ENCODE data around the gene CDR2. TPM values are rescaled to one million over a fixed set of nuclear protein-coding genes. Genes with fewer than 3 reads are reported as not detected.

Gene CDR2
- polyA plus RNA-seq, 1 donor (not counting 4 experiments of a cell fraction or from before 2014, with no cell fraction given), result 37.1 TPM

DNA sequence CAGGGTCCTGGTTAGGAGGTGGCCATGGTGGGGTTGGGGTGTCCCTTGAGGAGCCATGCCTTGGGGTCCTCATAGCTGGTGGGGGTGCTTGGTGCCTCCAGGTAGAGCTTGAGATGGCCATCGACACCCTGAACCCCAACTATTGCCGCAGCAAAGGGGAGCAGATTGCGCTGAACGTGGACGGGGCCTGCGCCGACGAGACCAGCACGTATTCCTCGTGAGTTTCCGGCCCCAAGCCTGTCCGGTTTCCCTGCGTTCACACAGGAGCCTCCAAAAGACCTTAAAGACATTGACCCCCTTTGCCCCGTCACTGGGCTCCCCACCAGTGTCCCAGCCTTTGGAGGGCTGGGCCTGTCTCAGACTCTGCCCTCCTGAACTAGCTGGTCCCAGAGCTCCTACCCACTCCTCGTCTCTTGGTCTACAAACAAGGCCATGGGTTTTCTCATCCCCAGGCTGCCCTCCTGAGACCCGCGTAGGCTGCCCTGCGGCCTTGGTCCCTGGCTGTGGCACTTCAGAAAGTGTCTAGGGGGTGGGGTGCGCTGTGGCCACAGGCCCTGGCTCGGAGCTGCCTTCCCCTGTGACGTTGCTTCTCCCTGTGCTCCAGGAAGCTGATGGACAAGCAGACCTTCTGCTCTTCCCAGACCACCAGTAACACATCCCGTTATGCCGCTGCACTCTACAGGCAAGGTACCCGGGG lies 65.4 kb downstream of the CDR2 start:
- TF ChIP-seq, protein P1, sequence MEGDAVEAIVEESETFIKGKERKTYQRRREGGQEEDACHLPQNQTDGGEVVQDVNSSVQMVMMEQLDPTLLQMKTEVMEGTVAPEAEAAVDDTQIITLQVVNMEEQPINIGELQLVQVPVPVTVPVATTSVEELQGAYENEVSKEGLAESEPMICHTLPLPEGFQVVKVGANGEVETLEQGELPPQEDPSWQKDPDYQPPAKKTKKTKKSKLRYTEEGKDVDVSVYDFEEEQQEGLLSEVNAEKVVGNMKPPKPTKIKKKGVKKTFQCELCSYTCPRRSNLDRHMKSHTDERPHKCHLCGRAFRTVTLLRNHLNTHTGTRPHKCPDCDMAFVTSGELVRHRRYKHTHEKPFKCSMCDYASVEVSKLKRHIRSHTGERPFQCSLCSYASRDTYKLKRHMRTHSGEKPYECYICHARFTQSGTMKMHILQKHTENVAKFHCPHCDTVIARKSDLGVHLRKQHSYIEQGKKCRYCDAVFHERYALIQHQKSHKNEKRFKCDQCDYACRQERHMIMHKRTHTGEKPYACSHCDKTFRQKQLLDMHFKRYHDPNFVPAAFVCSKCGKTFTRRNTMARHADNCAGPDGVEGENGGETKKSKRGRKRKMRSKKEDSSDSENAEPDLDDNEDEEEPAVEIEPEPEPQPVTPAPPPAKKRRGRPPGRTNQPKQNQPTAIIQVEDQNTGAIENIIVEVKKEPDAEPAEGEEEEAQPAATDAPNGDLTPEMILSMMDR (optimal IDR thresholded peaks at IDR 0.05 in 1 of 3, IDR thresholded peaks at IDR 0.05 in 1 of 3, conservative IDR thresholded peaks at IDR 0.05 in 1 of 3; ENCODE audit: extremely low read depth in 1 of 3, insufficient read depth in 2 of 3, low read length in 3 of 3), result no peak
- TF ChIP-seq EZH2 (IDR thresholded peaks at IDR 0.05; ENCODE audit: low read length), result no peak
- no peaks in the 10 kb centered on the region for H3K9me3 ChIP-seq (ENCODE audit: control insufficient read depth, low read depth, low read length)
- no peak overlapping the region for H3K27ac ChIP-seq (ENCODE audit: control insufficient read depth, insufficient read depth, low read length)
- no peak overlapping the region for H2AFZ ChIP-seq (ENCODE audit: control insufficient read depth, low read length)
- no peaks in the 10 kb centered on the region for H3K27me3 ChIP-seq (ENCODE audit: control insufficient read depth, extremely low read depth, insufficient read depth, low read length)
- peaks cover 3% of the 10 kb centered on the region for H3K9me1 ChIP-seq (ENCODE audit: control insufficient read depth, extremely low read depth, insufficient read depth, low read length)
- no peak overlapping the region for H3K4me3 ChIP-seq (ENCODE audit: control insufficient read depth in 2 of 3, extremely low read depth in 1 of 3, insufficient read depth in 2 of 3, low read depth in 1 of 3, low read length in 3 of 3)
- peaks cover 40 to 60% of the 10 kb centered on the region in 2 experiments for H3K36me3 ChIP-seq (ENCODE audit: control insufficient read depth in 2 of 2, extremely low read depth in 1 of 2, insufficient read depth in 2 of 2, low read length in 2 of 2)
- H3K4me1 ChIP-seq (ENCODE audit: control insufficient read depth, extremely low read depth, insufficient read depth, low read length), result peaks cover 12% of the 10 kb centered on the region
- no peak overlapping the region for H3K4me2 ChIP-seq (ENCODE audit: control insufficient read depth, extremely low read depth, insufficient read depth, low read depth, low read length)
- H3K79me2 ChIP-seq (ENCODE audit: control insufficient read depth, insufficient read depth, low read length), result peaks cover 18% of the 10 kb centered on the region
- FAIRE-seq, result no peak
- no peaks in the 10 kb centered on the region for H4K20me1 ChIP-seq (ENCODE audit: control insufficient read depth, extremely low read depth, insufficient read depth, low read length)
- dilution Hi-C loops (cut with MboI; ENCODE audit: extremely low pct_ligation_motif_present, low sequenced_read_pairs), result no loop called here
- no peak overlapping the region for H3K9ac ChIP-seq (ENCODE audit: control insufficient read depth, extremely low read depth, insufficient read depth, low read length)
- DNase-seq (ENCODE audit: low read depth, low spot score), result no peak

DNA sequence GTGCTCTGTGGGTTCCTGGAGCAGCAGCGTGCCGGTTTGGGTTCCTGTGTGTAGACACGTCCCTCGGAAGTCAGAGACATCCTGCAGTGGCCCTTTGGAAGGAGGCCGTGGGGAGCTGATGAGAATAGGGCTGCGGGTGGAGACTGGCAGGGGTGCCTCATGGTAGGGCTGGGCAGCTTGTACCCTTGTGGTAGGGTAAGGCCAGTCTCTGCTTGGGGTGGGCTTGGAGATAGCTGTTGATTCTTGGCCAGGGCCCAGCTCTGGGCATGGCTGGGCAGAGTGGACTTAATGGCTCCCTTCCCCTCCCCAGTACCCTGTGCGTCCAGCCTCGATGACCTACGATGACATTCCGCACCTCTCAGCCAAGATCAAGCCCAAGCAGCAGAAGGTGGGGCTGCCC lies 66.6 kb downstream of the CDR2 start:
- Histone ChIP-seq H3K27ac (ENCODE audit: control insufficient read depth, insufficient read depth, low read length) (no peak overlapping the region), H3K4me2 (ENCODE audit: control insufficient read depth, extremely low read depth, insufficient read depth, low read depth, low read length) (no peak overlapping the region), H4K20me1 (ENCODE audit: control insufficient read depth, extremely low read depth, insufficient read depth, low read length) (no peaks in the 10 kb centered on the region), H3K9me3 (ENCODE audit: control insufficient read depth, low read depth, low read length) (no peaks in the 10 kb centered on the region), H3K4me1 (ENCODE audit: control insufficient read depth, extremely low read depth, insufficient read depth, low read length) (peaks cover under 1% of the 10 kb centered on the region), H3K79me2 (ENCODE audit: control insufficient read depth, insufficient read depth, low read length) (peaks cover 24% of the 10 kb centered on the region), H3K4me3 (ENCODE audit: control insufficient read depth in 2 of 3, extremely low read depth in 1 of 3, insufficient read depth in 2 of 3, low read depth in 1 of 3, low read length in 3 of 3) (no peak overlapping the region), H3K27me3 (ENCODE audit: control insufficient read depth, extremely low read depth, insufficient read depth, low read length) (no peaks in the 10 kb centered on the region), H3K9me1 (ENCODE audit: control insufficient read depth, extremely low read depth, insufficient read depth, low read length) (peaks cover 3% of the 10 kb centered on the region), H3K9ac (ENCODE audit: control insufficient read depth, extremely low read depth, insufficient read depth, low read length) (no peak overlapping the region), H3K36me3 (ENCODE audit: control insufficient read depth in 2 of 2, extremely low read depth in 1 of 2, insufficient read depth in 2 of 2, low read length in 2 of 2) (peaks cover 39 to 54% of the 10 kb centered on the region in 2 experiments), H2AFZ (ENCODE audit: control insufficient read depth, low read length) (no peak overlapping the region)
- dilution Hi-C loops (cut with MboI; ENCODE audit: extremely low pct_ligation_motif_present, low sequenced_read_pairs), result no loop called here
- FAIRE-seq, result no peak
- TF ChIP-seq EZH2 (IDR thresholded peaks at IDR 0.05; ENCODE audit: low read length), result no peak
- TF ChIP-seq, protein P1 (optimal IDR thresholded peaks at IDR 0.05 in 1 of 3, IDR thresholded peaks at IDR 0.05 in 1 of 3, conservative IDR thresholded peaks at IDR 0.05 in 1 of 3; ENCODE audit: extremely low read depth in 1 of 3, insufficient read depth in 2 of 3, low read length in 3 of 3), result no peak
- no peak for DNase-seq (ENCODE audit: low read depth, low spot score)

All from keratinocyte (primary cell).